ENCODE data around the gene CDC6.

DNA sequence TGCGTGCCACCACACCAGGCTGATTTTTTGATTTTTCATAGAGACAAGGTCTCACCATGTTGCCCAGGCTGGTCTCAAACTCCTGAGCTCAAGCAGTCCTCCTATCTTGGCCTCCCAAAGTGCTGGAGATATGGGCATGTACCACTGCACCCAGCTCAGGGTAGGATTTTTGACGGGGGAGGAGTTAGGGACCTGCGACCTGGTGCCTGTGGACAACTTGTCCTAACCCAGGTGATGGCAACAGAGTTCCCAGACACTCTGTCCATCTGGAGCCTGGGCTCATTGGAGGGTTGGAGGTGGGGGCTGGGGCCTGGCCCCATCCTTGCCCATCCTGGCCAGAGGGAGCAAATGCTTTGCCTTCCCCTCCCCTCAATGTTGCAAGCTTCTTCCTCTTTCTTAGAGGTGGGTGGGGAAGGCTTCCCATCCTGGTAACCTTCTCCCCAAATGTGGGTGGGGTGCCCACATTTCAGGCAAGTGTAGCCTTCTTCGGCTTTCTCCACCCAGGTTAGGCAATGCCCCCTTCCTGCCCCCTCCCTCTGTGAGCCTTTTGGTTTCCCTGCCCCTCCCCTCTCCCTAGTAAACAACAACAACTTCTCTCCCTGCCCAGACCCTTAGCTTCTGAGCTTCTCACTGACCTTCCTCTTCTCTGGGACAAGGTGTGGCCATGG, 46.2 kb downstream of the CDC6 start:
- TF ChIP-seq, protein P1, sequence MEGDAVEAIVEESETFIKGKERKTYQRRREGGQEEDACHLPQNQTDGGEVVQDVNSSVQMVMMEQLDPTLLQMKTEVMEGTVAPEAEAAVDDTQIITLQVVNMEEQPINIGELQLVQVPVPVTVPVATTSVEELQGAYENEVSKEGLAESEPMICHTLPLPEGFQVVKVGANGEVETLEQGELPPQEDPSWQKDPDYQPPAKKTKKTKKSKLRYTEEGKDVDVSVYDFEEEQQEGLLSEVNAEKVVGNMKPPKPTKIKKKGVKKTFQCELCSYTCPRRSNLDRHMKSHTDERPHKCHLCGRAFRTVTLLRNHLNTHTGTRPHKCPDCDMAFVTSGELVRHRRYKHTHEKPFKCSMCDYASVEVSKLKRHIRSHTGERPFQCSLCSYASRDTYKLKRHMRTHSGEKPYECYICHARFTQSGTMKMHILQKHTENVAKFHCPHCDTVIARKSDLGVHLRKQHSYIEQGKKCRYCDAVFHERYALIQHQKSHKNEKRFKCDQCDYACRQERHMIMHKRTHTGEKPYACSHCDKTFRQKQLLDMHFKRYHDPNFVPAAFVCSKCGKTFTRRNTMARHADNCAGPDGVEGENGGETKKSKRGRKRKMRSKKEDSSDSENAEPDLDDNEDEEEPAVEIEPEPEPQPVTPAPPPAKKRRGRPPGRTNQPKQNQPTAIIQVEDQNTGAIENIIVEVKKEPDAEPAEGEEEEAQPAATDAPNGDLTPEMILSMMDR (IDR thresholded peaks at IDR 0.05), result no peak
- no peak for TF ChIP-seq POLR2A (IDR thresholded peaks at IDR 0.05)

Data from breast epithelium (tissue), 3 donors.